GM12872 (cell line): ENCODE measurements around the gene TMEM108.

ENCODE experiments used
- CTCF ChIP-seq: IDR thresholded peaks from 3 replicates; pipeline ENCODE4 v1.5.1; 2011; ENCODE audit warnings: low read depth, mild to moderate bottlenecking, low read length, moderate library complexity; ENCODE audit not compliant: insufficient read depth

The TMEM108 gene

GRCh38 chr3:133157716-133158115 lies 119.5 kb downstream of the TMEM108 start:
- no peak for TF ChIP-seq CTCF

- TF ChIP-seq CTCF, result no peak
These were observed 120.5 kb downstream of the TMEM108 start for GRCh38 chr3:133158686-133159085.

- no peak for TF ChIP-seq CTCF
These were observed 121.6 kb downstream of the TMEM108 start for GRCh38 chr3:133159498-133160475.

GRCh38 chr3:133161656-133162055 lies 123.5 kb downstream of the TMEM108 start:
- TF ChIP-seq CTCF, result no peak

- TF ChIP-seq CTCF, result no peak
These were observed 124.1 kb downstream of the TMEM108 start for GRCh38 chr3:133162265-133162664.

GRCh38 chr3:133162670-133163305 lies 124.6 kb downstream of the TMEM108 start:
- TF ChIP-seq CTCF, result no peak

- TF ChIP-seq CTCF, result no peak
These were observed 129.3 kb downstream of the TMEM108 start for GRCh38 chr3:133167340-133168024.
